COLO668 (cell line): ENCODE data around the gene DYNC2LI1.

Experiments
- DNase-seq: peaks from one replicate; lab custom pipeline; 2025; ENCODE audit not compliant: unreplicated experiment; lab: John Stamatoyannopoulos, UW

Gene DYNC2LI1

GRCh38 chr2:43812947-43813346 lies 39.1 kb downstream of the DYNC2LI1 start:
- DNase-seq = no peak

DNA sequence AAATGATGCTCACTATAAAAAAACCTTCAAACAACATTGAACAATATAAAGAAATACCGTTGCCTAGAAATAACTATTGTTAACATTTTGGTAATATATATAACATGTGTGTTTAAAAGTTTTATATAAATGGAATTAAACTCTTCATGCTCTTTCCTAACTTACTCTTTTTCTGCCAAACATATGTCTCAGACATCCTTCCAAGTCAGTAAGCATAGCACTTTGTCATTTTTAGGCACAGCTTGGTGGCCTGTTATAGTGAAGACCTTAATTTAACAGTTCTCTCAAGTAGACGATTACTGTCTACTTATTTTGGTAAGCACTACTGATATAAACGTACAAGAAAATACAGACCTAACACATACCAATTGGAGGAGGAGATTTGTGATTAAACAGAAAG lies 40.9 kb downstream of the DYNC2LI1 start:
- DNase-seq = no peak

DNA sequence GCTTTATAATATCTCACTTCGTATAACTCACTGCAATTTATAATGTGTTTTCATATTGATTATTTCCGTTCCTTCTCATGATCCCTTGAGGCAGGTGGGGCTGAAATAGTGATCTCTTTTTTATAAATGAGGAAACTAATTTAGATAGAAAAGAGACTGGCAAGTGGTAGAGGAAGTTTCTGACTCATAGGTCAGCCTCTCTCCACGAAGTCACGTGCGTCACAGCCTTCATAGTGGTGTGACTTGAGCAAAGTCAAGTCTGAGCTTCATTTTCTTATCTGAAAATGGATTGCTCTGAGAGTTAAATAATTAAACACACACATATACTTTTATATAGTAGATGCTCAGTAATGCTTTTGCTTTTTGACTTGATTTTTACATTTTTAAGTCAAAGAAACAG lies 44.9 kb downstream of the DYNC2LI1 start:
- DNase-seq = no peak

DNA sequence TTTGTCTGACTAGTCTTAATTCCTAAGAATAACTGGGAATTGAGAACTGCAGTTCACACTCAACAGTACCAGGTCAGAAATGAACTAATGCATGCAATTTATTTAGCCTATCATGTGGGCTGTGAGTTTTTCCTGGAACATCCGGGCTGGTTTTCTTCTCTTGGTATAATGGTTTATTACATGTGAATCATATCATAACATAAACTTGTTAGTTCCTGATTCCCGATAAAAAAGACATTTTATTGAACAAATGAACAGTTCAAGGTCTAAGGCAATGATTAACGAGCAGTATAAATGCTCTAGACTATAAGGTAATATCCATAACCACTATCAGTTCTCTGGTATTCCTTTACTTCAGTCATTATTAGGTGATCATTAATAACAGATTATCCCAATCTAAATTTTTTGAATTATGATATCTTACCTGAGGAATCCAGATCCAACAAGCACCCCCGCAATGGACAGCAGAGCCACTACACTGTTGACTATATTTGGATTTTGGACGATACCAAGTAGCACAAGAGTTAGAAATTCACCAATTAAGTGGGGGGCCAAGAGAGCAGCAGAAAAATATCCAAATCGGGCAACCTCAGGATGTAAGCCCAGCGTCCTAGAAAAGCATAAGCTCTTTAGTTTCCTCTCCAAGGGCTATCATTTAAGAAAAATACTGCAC lies 45.8 kb downstream of the DYNC2LI1 start:
- no peak for DNase-seq

- DNase-seq = no peak
These were observed 49.0 kb downstream of the DYNC2LI1 start for GRCh38 chr2:43822839-43823238.

GRCh38 chr2:43823751-43824150 lies 49.9 kb downstream of the DYNC2LI1 start:
- no peak for DNase-seq

GRCh38 chr2:43824512-43824911 lies 50.7 kb downstream of the DYNC2LI1 start:
- DNase-seq = no peak

- DNase-seq = no peak
These were observed 51.2 kb downstream of the DYNC2LI1 start for GRCh38 chr2:43824951-43825493.

GRCh38 chr2:43825841-43826240 lies 52.0 kb downstream of the DYNC2LI1 start:
- DNase-seq = no peak

- DNase-seq = no peak
These were observed 52.7 kb downstream of the DYNC2LI1 start for GRCh38 chr2:43826305-43827250.

DNA sequence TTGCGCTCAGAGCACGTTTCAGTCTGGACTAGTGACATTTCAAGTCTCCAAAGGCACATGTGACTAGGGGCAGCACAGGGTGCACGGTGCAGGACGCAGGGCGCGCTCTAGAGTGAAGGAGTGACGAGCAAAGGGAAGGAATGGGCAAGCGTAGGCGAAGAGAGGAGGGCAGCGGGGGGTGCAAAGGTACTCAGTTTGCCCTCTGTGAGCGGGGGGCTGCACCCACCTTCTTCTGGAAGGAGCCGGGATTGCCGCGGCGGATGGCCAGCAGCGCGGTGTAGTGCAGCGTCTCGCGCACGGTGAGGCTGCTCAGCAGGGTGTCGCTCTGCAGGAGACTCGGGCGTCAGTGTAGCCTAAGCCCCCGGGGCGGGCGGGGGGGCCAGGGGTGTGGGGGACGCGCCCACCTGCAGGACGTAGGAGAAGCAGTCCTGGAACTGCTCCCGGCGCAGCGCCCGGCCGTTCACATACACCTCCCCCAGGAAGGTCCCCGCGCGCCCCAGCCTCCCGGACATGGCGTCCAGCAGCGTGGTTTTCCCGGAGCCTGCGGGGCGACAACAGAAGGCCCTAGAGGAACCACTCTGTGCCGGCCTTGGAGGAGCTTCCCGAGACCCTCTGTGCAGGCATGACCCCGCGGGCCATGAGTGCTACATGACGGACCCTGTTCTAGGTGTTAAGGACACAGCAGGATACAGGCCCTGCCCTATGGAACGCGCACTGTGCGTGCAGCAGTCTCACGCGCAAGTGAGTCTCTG lies 57.9 kb downstream of the DYNC2LI1 start:
- DNase-seq = peak; percentile 37

- DNase-seq = no peak
These were observed 58.6 kb downstream of the DYNC2LI1 start for GRCh38 chr2:43832457-43832856.

GRCh38 chr2:43837033-43837432 lies 63.2 kb downstream of the DYNC2LI1 start:
- DNase-seq = no peak

GRCh38 chr2:43837831-43838559 lies 64.2 kb downstream of the DYNC2LI1 start:
- no peak for DNase-seq

DNA sequence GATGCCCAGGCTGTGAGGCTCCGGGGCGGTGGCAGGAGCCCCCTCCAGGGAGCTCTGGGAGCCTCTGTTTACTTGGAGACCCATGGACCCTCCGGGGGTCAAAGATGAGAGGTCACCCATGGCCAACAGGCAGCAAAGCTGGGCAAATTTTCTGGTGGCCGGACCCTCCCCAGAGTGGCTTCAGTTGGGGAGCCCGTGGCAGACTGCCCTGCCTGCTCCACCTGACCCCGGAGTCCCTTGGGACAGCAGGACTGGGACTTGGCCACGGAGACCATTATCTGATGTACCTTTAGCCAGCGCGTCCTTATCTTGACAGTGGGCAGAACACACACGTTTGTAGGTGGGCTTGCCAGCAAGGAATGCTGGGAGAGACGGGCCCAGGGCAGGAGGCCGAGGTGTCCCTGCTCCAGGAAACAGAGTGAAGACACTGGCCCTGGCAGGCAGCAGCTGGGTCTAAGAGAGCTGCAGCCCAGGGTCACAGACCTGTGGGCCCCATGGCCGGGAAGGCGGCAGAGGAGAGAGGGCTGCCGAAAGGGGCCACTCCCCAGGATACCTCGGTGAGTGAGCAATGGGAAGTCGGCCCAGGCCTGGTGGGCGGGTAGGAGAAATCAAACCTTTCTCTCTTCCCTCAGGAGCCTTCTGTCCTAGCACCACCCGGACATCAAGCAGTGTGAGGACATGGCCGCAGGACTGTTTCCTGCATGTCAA lies 64.9 kb downstream of the DYNC2LI1 start, which contains the start of the genes ABCG5 and ABCG8:
Gene ABCG5 (minus strand): TSS at position 280 of the 708 bp plus-strand sequence. CDS start 160 bp downstream, at position 120.
Gene ABCG8 (plus strand): TSS at position 412 of the 708 bp plus-strand sequence. CDS start 83 bp downstream, at position 495.
- no peak for DNase-seq

DNA sequence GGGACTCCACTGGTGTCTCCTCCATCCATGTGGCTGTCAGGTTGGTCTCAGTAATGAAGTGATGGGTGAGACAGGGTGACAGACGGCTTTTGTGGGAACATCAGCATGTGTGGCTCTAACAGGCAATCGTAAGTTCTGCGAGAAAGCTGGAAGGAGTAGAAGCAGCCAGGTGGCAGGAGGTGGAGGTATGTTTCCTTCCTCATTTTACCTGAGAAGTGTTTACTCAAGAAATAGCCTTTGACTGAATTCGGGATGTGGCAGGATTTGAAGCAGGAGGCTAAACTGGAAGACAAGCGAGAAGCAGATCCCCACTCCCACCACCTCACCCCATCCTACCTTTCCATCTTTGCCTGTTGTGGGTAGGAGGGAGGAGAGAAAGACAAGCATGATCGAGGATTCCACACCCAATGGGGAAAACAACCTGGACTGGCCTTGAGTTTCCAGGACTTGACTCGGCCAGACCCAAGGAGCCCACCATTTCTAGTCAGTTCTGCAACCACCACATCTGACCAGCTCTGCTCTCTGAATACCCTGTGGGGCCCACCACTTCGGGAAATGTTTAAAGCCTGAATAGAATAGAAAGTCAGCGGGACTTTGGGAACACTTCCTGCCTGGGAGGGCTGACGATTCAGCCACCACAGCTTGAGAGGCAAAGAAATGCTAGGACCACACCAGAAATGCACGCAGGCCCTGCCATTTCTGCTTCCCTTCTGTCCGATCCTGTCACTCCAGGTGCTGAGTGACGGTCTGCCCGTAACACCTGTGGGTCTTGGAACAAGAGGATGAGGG lies 66.1 kb downstream of the DYNC2LI1 start:
- no peak for DNase-seq

- no peak for DNase-seq
These were observed 67.1 kb downstream of the DYNC2LI1 start for GRCh38 chr2:43840965-43841364.

DNA sequence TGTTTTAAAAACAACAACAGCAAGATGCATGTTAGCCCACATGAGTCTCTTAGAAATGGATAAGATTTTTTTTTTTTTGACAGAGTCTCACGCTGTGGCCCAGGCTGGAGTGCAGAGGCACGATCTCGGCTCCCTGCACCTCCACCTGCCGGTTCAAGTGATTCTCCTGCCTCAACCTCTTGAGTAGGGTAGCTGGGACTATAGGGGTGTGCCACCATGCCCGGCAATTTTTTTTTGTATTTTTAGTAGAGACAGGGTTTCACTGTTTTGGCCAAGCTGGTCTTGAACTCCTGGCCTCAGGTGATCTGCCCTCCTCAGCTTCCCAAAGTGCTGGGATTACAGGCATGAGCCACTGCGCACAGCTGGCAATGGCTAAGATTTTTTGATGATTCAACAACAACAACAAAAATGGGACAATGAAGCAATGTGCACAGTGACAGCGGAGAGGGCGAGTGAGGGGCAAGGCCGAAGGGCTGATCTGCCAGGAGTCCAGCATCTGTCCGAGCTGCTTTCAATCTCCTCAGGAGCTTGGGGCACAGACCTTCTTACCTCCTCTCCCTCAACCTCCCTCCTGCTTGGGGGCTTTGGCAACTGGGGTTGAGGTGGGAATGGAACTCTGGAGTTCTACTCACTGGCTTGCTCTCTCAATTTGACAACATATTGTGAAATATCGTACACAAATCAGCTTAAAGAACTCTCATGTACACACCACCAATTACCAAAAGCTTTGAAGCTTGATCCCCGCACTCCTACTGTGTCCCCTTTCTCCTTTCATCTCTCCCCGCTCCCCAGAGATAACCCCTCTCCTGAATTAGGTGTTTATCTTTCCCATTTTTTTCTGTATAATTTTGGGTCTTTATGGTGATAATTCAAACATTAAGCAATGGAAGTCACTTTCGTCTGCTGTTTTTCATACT lies 68.4 kb downstream of the DYNC2LI1 start:
- DNase-seq = no peak
